OCI-LY7 (cell line): ENCODE measurements around the gene NUDT14.

ENCODE experiments used
- EZH2phosphoT487 ChIP-seq: fragments of 200-600 bp; sonication (generic); IDR thresholded peaks from 2 replicates; pipeline ENCODE4 v1.6.1; 2018; ENCODE audit warnings: low read depth, borderline replicate concordance, mild to moderate bottlenecking, mixed run types, antibody characterized with exemption, low read length, moderate library complexity, mixed read lengths
- TF ChIP-seq, protein P1 (sequence below): fragments of 200-600 bp; sonication (generic); conservative IDR thresholded peaks from 2 replicates; pipeline ENCODE4 v1.5.1; 2014; ENCODE audit warnings: mild to moderate bottlenecking, antibody characterized with exemption, low read length, moderate library complexity, mixed read lengths

DNA sequence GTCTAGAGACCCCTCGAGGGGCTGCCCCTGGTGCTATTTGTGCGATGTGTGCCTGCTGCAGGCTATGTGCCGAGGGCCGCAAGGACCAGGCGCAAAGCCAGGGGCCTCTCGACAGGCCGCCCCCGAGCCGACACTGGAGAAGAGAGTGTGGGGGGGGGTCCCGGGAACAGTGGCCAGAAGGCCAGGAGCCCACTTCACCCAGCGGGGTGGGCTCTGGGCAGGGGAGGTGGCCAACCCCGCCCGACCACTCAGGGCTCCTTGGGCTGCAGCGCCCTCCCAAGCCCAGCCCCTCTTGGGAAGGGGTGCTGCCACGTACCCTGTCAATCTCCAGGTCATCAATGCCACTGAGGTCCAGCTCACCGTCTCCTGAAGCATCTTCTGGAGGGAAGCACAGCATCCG is 38.6 kb upstream of the NUDT14 start:
- TF ChIP-seq, protein P1, sequence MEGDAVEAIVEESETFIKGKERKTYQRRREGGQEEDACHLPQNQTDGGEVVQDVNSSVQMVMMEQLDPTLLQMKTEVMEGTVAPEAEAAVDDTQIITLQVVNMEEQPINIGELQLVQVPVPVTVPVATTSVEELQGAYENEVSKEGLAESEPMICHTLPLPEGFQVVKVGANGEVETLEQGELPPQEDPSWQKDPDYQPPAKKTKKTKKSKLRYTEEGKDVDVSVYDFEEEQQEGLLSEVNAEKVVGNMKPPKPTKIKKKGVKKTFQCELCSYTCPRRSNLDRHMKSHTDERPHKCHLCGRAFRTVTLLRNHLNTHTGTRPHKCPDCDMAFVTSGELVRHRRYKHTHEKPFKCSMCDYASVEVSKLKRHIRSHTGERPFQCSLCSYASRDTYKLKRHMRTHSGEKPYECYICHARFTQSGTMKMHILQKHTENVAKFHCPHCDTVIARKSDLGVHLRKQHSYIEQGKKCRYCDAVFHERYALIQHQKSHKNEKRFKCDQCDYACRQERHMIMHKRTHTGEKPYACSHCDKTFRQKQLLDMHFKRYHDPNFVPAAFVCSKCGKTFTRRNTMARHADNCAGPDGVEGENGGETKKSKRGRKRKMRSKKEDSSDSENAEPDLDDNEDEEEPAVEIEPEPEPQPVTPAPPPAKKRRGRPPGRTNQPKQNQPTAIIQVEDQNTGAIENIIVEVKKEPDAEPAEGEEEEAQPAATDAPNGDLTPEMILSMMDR = no peak
- TF ChIP-seq EZH2phosphoT487 = no peak
